ENCODE data around the gene CRYGN.

The CRYGN gene

GRCh38 chr7:151436446-151437158 is 3.3 kb downstream of the CRYGN start:
- Histone ChIP-seq H3K9me3 (ENCODE audit: control insufficient read depth, low read length) (no peaks in the 10 kb centered on the region), H3K4me2 (ENCODE audit: low read length) (no peak overlapping the region), H3K27ac (no peak overlapping the region), H3K9ac (no peak overlapping the region), H2AFZ (no peak overlapping the region), H3K4me3 (ENCODE audit: low read depth, low read length) (no peak overlapping the region), H3K27me3 (ENCODE audit: control insufficient read depth, insufficient read depth, low read length) (no peaks in the 10 kb centered on the region), H3K79me2 (no peaks in the 10 kb centered on the region), H3K4me1 (peaks cover 11% of the 10 kb centered on the region), H3K36me3 (ENCODE audit: control insufficient read depth, insufficient read depth, low read length) (no peaks in the 10 kb centered on the region)
- TF ChIP-seq CTCF (IDR thresholded peaks at IDR 0.05) = no peak

GRCh38 chr7:151435971-151436370 is 4.0 kb downstream of the CRYGN start:
- H3K79me2 ChIP-seq = no peaks in the 10 kb centered on the region
- H3K9ac ChIP-seq = no peak overlapping the region
- no peak for TF ChIP-seq CTCF (IDR thresholded peaks at IDR 0.05)
- no peak overlapping the region for H3K4me2 ChIP-seq (ENCODE audit: low read length)
- H3K9me3 ChIP-seq (ENCODE audit: control insufficient read depth, low read length) = no peaks in the 10 kb centered on the region
- H3K27ac ChIP-seq = no peak overlapping the region
- H3K4me1 ChIP-seq = peaks cover 9% of the 10 kb centered on the region
- no peak overlapping the region for H3K4me3 ChIP-seq (ENCODE audit: low read depth, low read length)
- no peaks in the 10 kb centered on the region for H3K36me3 ChIP-seq (ENCODE audit: control insufficient read depth, insufficient read depth, low read length)
- H3K27me3 ChIP-seq (ENCODE audit: control insufficient read depth, insufficient read depth, low read length) = no peaks in the 10 kb centered on the region
- H2AFZ ChIP-seq = no peak overlapping the region

- Histone ChIP-seq H3K9me3 (ENCODE audit: control insufficient read depth, low read length) (no peaks in the 10 kb centered on the region), H3K4me3 (ENCODE audit: low read depth, low read length) (no peak overlapping the region), H3K4me2 (ENCODE audit: low read length) (no peak overlapping the region), H3K9ac (no peak overlapping the region), H3K36me3 (ENCODE audit: control insufficient read depth, insufficient read depth, low read length) (no peaks in the 10 kb centered on the region), H3K79me2 (no peaks in the 10 kb centered on the region), H3K4me1 (peaks cover 3% of the 10 kb centered on the region), H2AFZ (no peak overlapping the region), H3K27ac (no peak overlapping the region), H3K27me3 (ENCODE audit: control insufficient read depth, insufficient read depth, low read length) (no peaks in the 10 kb centered on the region)
- no peak for TF ChIP-seq CTCF (IDR thresholded peaks at IDR 0.05)
These were observed 4.6 kb downstream of the CRYGN start for GRCh38 chr7:151435103-151435916.

- Histone ChIP-seq H3K27me3 (ENCODE audit: control insufficient read depth, insufficient read depth, low read length) (no peaks in the 10 kb centered on the region), H3K9ac (no peak overlapping the region), H3K4me2 (ENCODE audit: low read length) (no peak overlapping the region), H3K27ac (no peak overlapping the region), H2AFZ (no peak overlapping the region), H3K36me3 (ENCODE audit: control insufficient read depth, insufficient read depth, low read length) (no peaks in the 10 kb centered on the region), H3K79me2 (no peaks in the 10 kb centered on the region), H3K4me3 (ENCODE audit: low read depth, low read length) (no peak overlapping the region), H3K9me3 (ENCODE audit: control insufficient read depth, low read length) (no peaks in the 10 kb centered on the region), H3K4me1 (peaks cover 9% of the 10 kb centered on the region)
- no peak for TF ChIP-seq CTCF (IDR thresholded peaks at IDR 0.05)
These were observed 5.4 kb downstream of the CRYGN start for GRCh38 chr7:151434549-151434948.

Data from parathyroid adenoma (tissue), 2 donors.